Loucy (cell line): ENCODE results near the gene PCBP2.

Experiments
- H2AFZ ChIP-seq: fragments of 200-600 bp; sonication (generic); 2 replicates; pipeline ENCODE4 v1.6.0; 2016; ENCODE audit warnings: antibody characterized with exemption, mild to moderate bottlenecking, low read length, moderate library complexity
- H3F3A ChIP-seq: fragments of 200-600 bp; 2 replicates; pipeline ENCODE4 v1.6.0; 2016; ENCODE audit warnings: antibody characterized with exemption, low read depth, mild to moderate bottlenecking
- H3K27me3 ChIP-seq: fragments of 200-600 bp; sonication (generic); 2 replicates; pipeline ENCODE4 v1.6.1; 2014; ENCODE audit warnings: low read length, mild to moderate bottlenecking; ENCODE audit not compliant: insufficient read depth, poor library complexity, severe bottlenecking
- H3K36me3 ChIP-seq: fragments of 200-600 bp; sonication (generic); 2 replicates; pipeline ENCODE4 v1.6.1; 2016; ENCODE audit warnings: low read length; ENCODE audit not compliant: insufficient read depth
- H3K4me1 ChIP-seq: fragments of 200-600 bp; sonication (generic); 2 replicates; pipeline ENCODE4 v1.5.1; 2014; ENCODE audit warnings: low read length, mild to moderate bottlenecking; ENCODE audit not compliant: insufficient read depth, poor library complexity, severe bottlenecking
- H3K4me2 ChIP-seq: fragments of 200-600 bp; sonication (generic); 2 replicates; pipeline ENCODE4 v1.6.0; 2014; ENCODE audit warnings: antibody characterized with exemption, low read length, low read depth, mild to moderate bottlenecking; ENCODE audit not compliant: poor library complexity, severe bottlenecking
- H3K4me3 ChIP-seq: fragments of 200-600 bp; sonication (generic); 2 replicates; pipeline ENCODE4 v1.5.1; 2014; ENCODE audit warnings: low read length, mild to moderate bottlenecking, mixed read lengths; ENCODE audit not compliant: poor library complexity, severe bottlenecking
- H3K79me2 ChIP-seq: fragments of 200-600 bp; sonication (generic); 2 replicates; pipeline ENCODE4 v1.6.1; 2014; ENCODE audit warnings: low read length; ENCODE audit not compliant: insufficient read depth
- H3K9ac ChIP-seq: fragments of 200-600 bp; sonication (generic); 2 replicates; pipeline ENCODE4 v1.6.0; 2014; ENCODE audit warnings: mild to moderate bottlenecking, low read depth, low read length, moderate library complexity; ENCODE audit not compliant: poor library complexity, severe bottlenecking
- H3K9me2 ChIP-seq: fragments of 200-600 bp; sonication (generic); replicated peaks from 2 replicates; pipeline ENCODE4 v1.6.1; 2016; ENCODE audit warnings: low read depth, low read length, mixed read lengths
- H3K9me3 ChIP-seq: fragments of 200-600 bp; sonication (generic); 2 replicates; pipeline ENCODE4 v1.6.1; 2014; ENCODE audit warnings: mild to moderate bottlenecking, antibody characterized with exemption, low read length, low read depth; ENCODE audit not compliant: insufficient read depth
- H4K20me1 ChIP-seq: fragments of 200-600 bp; sonication (generic); 2 replicates; pipeline ENCODE4 v1.6.0; 2014; ENCODE audit warnings: antibody characterized with exemption, low read length, mild to moderate bottlenecking; ENCODE audit not compliant: insufficient read depth, poor library complexity, severe bottlenecking
- CTCF ChIP-seq: fragments of 200-600 bp; sonication (generic); conservative IDR thresholded peaks from 2 replicates; pipeline ENCODE4 v1.5.1; 2014; ENCODE audit warnings: mild to moderate bottlenecking, antibody characterized with exemption, low read length
- EZH2phosphoT487 ChIP-seq: fragments of 200-600 bp; IDR thresholded peaks from 2 replicates; pipeline ENCODE4 v1.6.1; 2018; ENCODE audit warnings: antibody characterized with exemption, mild to moderate bottlenecking, moderate library complexity, borderline replicate concordance

The PCBP2 gene

GRCh38 chr12:53454707-53455106, 2.8 kb downstream of the PCBP2 start:
- H2AFZ ChIP-seq, result no peak overlapping the region
- no peaks in the 10 kb centered on the region for H3K27me3 ChIP-seq
- peaks cover 57% of the 10 kb centered on the region for H3K36me3 ChIP-seq
- H3K4me3 ChIP-seq, result peak overlapping the region; percentile 97
- peak overlapping the region; percentile 98 for H3K9ac ChIP-seq
- peaks cover 71% of the 10 kb centered on the region for H4K20me1 ChIP-seq
- H3K79me2 ChIP-seq, result peaks cover 76% of the 10 kb centered on the region
- peak overlapping the region; percentile 87 for H3K4me2 ChIP-seq
- no peaks in the 10 kb centered on the region for H3K9me2 ChIP-seq
- no peak for TF ChIP-seq EZH2phosphoT487
- TF ChIP-seq CTCF, result no peak
- H3F3A ChIP-seq, result 0 out of 2 replicates have a peak, but pooled peaks cover 5% of the 10 kb centered on the region
- H3K9me3 ChIP-seq, result no peaks in the 10 kb centered on the region
- H3K4me1 ChIP-seq, result peaks cover 57% of the 10 kb centered on the region

- Histone ChIP-seq H2AFZ (no peak overlapping the region), H3K36me3 (peaks cover 78% of the 10 kb centered on the region), H3K4me2 (peak overlapping the region; percentile 87)
Measured at GRCh38 chr12:53456654-53457366, 4.9 kb downstream of the PCBP2 start.

GRCh38 chr12:53459097-53459496, 7.2 kb downstream of the PCBP2 start:
- Histone ChIP-seq H3K36me3 (peaks cover 99% of the 10 kb centered on the region), H3K4me2 (peak overlapping the region; percentile 67), H3K4me3 (no peak overlapping the region), H3K9ac (no peak overlapping the region), H3F3A (0 out of 2 replicates have a peak, but pooled peaks cover 3% of the 10 kb centered on the region), H3K9me2 (no peaks in the 10 kb centered on the region), H3K79me2 (peaks cover 100% of the 10 kb centered on the region), H2AFZ (no peak overlapping the region), H3K27me3 (no peaks in the 10 kb centered on the region), H4K20me1 (peaks cover 100% of the 10 kb centered on the region), H3K4me1 (peaks cover 76% of the 10 kb centered on the region), H3K9me3 (no peaks in the 10 kb centered on the region)
- no peak for TF ChIP-seq CTCF
- no peak for TF ChIP-seq EZH2phosphoT487

More at GRCh38 chr12:53456654-53457366, 4.9 kb downstream of the PCBP2 start:
- Histone ChIP-seq H3K9ac (no peak overlapping the region), H3K27me3 (no peaks in the 10 kb centered on the region), H3F3A (0 out of 2 replicates have a peak, but pooled peaks cover 5% of the 10 kb centered on the region), H3K9me3 (no peaks in the 10 kb centered on the region), H3K79me2 (peaks cover 97% of the 10 kb centered on the region), H3K4me3 (no peak overlapping the region), H3K4me1 (peaks cover 74% of the 10 kb centered on the region), H3K9me2 (no peaks in the 10 kb centered on the region), H4K20me1 (peaks cover 92% of the 10 kb centered on the region)
- TF ChIP-seq EZH2phosphoT487 (no peak), CTCF (no peak)
